Activated CD4-positive, CD25-positive, alpha-beta regulatory T cell treated with anti-CD3 and anti-CD28 coated beads, Interleukin-2, amount 50 U/mL, for 72 hours (primary cell): ENCODE data around the gene ZFHX2.

ENCODE experiments used
- DNase-seq: peaks from one replicate; pipeline ENCODE4 v3.0.0; 2021

ZFHX2 gene

DNA sequence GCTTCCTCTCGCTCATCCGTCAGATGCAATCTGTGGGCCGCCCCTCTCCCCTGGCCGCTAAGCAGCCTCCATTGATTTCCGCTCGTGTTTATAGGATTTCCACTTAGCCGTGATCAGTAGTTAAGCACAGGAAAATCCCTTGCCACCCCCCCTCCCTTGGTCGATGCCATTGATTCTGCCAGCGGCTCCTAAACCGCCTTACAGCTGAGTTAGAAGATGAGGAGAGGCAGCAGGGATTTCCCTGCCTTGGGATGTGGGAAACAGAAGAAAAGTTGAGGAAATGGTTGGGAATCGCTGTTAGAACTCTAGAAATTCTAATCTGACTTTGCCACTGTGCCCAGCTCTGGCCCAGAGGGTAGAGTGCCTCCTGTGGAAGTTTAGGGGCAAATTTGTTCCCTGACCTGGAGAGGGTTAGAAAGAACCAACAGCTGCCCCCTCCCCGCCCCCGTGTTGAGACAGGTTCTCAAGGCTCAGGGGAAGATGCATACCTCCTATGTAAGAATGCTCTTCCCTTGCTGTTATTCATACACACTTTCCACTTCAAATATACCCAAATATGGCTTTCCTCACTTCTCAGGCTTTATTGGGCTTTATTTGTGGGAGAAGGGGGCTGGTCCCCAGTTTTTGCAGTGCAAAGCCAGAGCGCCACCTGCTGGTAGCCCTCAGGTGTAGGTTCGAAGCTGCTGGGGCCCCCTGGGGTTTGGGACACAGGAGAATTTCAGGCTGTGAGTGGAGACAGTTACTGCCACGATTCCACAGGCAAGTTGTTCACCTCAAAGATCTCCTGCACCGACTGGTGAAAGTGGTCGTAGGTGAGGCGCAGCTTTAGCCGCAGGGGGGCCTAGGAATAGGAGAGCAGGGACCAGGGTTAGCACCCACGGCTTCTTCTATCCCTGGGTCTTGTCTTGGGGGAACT lies 7.7 kb upstream of the ZFHX2 start:
- DNase-seq = peak; percentile 70

DNA sequence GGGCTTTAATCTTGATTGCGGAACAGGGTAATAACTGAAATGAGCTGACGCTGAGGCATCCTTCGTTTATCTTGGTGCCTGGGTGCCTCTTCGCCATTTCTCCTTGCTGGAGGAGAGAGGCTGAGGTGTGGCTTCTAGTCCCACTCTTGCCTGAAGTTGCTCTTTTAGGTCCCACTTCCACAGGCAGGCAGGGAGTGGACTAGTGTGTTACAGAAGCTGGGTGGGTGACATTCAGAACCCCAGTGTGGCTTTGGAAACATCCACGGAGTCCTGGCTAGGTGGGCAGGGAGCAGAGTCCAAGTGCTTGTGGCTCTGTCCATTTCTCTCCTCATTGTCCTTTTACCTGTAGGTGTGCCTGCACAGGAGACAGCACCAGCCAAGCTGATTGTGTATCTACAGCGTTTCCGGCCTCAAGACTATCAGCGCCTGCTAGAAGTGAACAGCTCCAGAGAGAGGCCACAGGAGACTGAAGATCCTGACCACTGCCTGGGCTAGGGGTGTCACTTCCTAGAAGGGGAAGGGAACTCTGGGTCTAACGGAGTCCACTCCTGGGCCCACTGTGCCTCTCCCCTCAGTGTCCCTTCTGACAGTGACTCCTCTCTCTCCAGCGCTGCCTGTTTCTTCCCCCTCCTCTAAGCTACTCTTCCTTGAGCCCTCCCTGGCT lies 6.9 kb upstream of the ZFHX2 start:
- no peak for DNase-seq

DNA sequence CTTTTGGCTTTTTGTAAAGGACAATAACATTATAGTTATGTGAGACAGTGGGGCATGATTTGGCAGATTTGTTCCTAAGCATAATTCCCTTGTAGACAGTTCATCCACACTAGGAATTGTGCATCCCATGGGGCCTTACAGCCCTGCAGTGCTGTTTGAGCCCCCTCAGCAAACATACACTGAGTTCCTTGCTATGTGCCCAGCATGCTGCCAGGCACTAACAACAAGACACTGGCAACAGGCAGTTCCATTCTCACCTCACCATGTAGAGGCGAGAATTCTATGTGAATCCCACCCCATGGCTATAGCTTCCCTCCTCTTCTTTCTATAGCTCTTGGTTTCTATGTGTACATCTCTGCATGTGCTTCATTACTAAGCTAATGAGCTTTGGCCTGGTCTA lies 6.4 kb upstream of the ZFHX2 start:
- no peak for DNase-seq

DNA sequence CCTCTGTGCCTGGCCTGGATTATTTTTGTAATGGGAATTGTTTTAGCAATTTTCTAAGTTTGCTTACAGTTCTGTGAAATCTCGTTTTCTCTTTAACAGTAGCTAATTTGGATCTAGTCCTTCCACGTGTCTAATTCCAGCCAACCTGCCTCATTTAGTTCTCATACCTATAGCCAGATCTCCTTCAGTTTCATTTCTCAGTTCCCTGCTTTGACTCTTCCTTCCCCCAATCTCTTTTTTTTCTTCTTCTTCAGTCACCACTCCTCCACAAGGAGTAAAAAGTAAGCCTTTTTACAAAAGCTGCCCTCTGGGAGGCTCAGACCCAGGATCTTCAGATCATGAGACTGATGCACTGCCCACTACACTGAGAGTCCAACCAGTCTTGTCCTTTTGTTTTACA lies 6.0 kb upstream of the ZFHX2 start:
- DNase-seq = no peak

DNA sequence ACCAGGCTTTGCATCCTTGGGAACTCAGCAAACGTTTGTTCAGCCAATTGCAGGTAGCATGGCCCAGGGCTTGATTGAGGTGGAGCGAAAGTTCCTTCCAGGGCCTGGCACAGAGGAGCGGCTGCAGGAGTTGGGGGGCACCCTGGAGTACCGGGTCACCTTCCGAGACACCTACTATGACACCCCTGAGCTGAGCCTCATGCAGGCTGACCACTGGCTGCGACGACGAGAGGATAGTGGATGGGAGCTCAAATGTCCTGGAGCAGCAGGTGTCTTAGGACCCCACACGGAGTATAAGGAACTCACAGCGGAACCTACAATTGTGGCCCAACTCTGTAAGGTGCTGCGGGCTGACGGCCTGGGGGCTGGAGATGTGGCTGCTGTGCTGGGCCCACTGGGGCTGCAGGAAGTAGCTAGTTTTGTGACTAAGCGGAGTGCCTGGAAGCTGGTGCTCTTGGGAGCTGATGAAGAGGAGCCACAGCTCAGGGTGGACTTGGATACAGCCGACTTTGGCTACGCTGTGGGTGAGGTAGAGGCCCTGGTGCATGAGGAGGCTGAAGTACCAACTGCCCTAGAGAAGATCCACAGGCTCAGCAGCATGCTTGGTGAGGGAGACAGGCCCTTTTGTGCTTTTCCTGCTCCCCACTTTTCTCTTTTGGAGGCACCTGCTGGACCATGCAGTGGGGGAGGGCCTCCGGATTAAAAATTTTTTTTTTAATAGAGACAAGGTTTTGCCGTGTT lies 5.3 kb upstream of the ZFHX2 start:
- DNase-seq = no peak

DNA sequence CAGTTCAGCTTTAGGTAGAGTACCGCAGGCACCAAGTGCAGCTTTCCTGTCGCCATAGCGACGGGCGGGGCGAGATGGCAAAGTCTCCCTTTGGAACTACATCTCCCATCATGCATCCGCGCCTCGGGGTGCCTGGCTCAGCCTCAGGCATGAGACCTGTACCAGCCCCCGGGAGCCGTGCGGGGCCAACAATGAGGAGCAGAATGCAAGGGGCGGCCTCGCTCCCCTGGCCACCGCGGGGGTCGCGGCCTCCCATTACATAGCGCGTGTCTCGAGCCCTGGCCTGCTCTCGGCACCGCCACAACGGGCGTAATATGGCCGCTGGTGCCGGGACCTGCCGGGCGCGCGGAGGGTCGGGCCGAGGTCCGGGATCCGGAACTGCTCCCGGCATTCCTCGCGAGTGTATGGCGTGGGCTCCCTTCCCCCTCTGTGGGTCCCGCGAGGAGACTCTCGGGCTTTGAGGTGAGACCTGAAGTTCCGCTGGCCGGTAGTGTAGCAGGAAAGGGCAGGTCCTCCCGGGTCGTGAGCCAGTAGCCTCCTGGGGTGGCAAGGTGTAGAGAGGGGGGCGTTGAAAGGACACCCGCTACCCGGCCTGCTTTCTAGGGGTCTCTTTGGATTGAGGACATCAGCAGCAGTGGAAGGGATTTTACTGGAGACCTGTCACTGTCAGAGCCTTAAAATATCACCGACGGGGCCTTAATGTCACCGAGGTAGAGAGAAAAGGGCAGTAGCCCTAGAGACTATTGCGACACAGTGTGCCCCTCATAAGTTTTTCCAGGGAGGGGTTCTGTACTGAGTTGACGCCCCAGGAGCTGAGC lies 4.5 kb upstream of the ZFHX2 start, which contains the start of gene THTPA:
Gene THTPA, plus strand, starts transcription at position 390 of the 818 bp plus-strand sequence. CDS start 487 bp downstream, outside the sequence.
- peak; percentile 89 for DNase-seq

DNA sequence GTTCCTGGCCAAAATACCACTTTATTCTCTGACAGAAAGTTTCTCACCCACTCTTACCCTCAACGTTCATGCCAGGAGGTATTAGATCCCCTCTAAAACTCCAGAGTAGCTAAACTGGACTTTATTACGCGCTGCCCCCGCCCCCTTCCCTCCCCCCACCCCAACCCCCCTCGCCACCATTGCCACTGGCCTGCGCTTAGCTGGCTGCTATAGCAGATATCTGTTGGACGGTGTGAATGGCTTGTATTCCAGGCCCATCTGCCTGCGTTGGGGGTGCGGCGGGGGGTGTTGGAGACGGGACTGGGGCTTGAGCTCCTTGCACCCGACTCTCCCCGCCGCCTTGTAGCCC lies 3.9 kb upstream of the ZFHX2 start:
- DNase-seq = no peak

DNA sequence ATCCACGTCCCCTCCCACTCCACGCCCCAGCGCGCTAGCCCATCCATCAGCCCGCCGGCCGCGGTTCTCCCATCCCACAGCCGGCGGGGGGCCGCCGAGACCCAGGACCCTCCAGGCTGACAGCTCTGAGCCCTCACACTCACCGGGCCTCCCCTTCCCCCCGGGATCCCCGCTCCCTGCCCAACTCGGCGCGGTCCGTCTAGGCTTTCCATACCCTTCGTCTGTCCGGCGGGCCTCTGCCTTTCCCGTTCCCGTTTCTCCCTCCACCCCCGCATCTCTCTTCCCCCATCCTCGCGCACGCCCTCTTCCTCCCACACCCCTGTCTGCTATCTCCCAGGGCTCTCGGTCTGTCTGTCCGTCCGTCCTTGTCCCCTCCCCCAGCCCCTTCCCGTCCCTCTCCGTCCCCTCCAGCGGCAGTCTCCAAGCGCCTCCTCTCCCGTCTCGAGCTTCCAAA lies 726 bp downstream of the ZFHX2 start:
- no peak for DNase-seq

DNA sequence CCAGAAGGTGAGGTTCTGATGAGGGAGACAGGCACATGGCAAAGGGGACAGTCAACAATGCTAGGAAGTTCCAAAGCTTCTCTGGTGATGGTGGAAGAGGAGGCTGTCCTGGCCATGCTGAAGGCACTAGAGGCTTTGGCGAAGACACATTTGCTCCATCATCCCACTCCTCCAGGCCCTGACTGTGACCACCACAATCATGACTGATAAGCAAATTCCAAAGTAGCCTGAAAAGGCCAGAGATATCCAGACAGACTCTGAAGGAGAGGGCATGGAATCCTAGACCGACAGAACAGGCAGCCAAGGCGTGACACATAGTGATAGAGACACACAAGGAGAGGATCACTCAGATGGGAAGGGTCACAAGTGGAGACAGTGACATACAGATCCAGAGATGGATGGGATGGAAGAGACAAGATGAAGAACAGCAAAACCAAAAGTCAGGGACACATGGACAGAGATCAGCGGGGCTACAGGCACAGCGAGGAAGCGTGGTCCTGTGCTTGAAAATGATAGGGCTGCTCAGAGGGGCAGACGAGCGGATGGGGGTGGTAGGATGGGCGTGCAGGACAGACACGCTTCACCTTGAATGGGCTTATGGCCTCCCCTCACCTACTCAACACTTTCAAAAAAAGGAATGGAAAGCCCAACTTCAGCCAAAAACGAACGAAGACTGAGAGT lies 1.3 kb downstream of the ZFHX2 start:
- no peak for DNase-seq

DNA sequence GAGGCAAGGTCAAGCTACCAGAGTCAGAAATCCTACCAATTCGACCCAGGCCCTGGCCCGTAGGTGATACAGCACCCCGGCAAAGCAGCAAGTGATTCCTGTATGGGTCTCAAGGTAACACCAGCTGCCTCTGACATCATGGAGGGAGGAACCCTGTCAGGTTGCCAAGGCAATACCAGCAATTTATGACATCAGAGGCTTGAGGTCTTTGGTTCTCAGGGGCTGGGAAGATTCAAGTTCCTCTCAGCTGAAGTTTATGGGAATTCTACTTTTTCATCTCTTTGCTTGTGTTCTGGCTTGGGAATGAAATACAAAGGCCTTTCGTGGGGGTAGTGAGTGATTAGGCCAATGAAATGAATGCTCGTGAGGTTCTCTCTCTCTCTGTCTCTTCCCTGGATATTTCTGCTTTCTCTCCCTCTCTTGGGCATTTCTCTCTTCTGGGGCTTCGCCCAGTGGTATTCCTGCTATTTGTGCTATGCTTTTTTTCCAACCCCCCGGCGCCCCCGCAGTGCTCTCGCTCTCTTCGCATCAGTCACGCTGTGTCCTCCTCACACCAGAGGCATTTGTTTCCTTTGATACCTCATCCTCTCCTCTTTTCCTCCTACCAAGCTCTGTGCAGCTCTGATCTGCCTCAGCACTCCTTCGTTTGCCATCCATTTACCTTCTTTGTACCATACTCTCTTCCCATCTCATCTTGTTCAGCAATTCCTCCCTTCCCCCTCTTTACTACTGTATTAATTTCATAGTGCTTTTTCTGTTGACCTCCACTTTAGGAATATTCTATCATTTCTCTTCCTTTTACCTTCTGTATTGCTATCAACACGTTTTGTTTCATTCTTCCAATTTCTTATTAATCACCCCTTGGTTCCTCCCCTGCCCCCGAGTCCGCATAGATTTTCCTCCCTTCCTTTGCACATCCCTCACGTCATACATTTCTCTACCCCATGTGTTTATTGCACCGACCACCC lies 2.9 kb downstream of the ZFHX2 start:
- no peak for DNase-seq

DNA sequence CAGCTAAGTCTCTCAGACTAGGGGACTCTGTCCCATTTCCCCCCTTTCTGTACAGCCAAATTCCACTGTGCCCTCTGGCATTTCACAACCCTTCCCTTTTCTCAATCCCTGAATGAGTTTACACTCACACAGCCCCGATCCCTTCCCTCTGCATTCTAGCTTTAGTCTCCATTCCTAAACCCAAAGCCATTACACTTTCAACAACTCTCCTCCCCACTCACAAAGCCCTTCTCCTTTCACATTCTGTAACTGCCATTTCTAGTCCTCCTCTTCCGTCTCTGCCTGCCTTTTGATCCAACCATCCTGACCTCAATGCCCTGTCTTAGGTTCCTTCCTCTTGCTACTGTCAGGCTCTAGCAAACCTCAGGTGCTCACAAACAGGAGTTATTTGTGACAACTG lies 3.6 kb downstream of the ZFHX2 start:
- DNase-seq = no peak

DNA sequence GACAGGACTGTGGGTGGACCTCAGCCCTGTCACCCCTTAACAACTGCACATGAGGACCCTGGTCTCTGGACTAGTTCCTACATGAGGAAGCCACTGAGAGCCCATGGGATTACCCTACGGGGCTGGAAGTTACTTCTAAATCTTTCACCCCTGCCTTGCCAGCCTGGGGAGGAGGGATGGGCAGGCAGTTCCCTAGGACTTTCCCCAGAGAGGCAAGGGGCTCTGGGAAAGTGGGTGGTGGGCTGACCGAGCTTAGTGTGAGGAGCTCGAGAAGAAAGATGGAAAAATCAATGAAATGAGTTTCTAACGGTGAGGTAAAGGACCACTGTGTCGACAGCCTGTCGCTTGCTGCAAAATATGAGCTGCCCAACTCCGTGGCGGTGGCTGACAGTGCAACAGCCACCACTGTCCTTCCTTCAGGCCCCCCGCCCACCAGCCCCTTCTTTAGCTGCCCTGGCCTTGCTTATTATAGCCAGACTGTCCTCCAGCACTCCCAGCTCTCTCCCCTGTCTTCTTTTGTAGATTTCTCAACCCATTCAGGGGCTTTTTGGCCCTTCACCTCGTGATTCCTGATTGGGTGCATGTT lies 5.0 kb downstream of the ZFHX2 start:
- DNase-seq = no peak

DNA sequence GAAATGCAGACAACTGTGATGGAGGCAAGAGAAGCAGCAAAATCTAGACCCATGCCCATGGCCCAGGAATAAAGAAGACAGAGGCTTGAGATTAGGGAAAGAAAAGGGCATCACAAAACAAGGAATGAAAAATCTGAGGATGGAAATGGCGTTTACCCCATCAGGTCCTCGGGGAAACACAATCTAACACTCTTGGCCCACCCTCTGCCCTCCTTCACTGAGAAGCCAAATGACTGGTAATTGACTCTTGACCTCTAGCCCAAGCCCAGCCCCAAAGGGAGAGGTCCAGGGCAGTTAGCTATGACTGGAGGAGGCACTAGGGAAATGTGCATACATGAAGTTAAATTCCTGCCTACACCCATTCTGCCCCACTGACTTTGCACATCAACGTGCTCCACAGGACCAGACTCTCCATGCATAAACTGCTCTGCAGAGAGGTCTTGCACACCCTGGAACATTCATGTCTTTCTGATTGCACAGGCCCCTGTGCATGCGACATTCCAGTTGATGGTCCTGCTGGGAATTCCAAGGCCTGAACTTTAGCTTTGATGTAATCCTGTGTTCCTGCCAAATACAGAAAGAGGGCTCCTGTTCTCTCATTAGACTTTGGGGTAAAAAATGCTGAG lies 5.7 kb downstream of the ZFHX2 start:
- no peak for DNase-seq

DNA sequence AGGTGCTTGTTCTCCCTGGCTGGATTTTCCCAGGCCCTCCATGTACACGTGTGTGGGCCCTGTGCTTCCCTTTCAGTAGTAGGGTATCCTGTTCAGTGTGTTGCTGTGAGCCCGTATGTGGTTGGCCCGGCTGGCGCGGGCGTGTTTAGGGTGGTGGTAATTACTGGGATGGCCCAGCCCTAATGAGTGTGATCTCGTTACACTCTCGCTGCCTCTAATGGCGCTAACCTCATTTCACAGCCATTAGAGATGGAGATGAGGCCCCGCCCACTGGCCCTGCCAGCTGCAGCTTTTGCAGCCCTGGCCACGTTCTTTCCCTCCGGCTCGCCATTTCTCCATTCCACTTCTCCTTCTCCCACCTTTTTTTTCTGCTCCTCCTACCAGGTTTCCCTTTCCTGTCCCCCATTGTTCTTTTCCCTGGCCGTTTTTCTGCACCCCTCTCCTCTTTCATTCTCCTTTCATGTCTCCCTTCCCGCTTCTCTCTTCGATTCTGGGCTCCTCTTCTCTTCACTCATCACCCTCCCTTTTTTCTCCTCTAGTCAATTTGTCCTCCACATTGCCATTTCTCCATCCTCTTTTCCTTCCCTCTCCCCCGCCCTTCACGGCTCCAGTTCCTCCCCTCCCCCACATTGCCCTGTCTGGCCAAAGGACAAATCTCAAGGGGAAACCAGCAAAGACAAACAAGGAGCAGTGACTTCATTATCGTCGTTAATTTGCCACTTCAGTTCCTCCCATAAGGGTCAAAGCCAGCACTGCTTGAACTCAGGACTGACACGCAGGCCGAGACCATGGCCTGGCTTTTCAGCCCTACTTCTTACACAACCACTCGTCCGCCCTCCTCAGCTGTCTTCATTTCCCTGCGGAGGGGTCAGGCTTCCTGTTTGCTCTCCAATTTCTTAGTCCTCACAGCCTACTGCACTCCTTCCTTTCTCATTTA lies 6.8 kb downstream of the ZFHX2 start:
- no peak for DNase-seq

DNA sequence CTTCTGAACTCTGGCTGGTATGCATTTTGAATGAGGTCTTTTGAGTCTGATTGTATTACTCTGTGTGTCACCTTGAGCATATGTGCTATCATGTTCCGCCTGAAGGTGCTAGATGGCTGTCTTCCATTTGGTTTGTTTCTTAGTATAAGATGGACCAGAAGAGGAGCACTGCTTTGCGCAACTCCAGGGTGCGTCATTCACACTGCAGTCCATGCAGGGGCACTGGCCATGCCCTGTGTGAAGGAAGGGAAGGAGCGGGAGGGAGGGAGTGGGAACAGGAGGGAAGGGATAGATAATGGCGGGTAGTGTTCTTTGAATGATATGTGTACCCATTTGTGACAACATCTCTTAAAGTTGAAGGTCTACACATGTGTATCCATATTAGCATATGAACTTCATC lies 8.2 kb downstream of the ZFHX2 start:
- no peak for DNase-seq

DNA sequence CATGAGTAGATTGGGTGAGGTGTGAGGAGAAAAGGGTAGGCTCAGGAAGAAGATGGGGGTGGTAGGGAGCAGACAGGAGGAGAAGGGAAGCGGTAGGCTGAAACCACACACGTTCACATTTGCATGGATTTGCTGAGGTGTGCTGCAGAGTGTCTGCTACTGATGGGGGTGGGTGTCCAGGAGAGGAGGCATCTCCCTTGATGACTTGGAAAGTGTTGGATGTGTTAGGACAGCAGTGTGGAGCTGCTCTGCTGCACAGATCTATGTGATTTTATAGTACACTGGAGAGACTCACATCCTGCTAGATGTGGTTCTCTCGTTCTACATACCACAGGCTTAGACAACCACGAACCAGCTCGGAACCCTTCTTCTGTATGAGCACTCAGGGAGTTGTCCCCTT lies 9.3 kb downstream of the ZFHX2 start:
- DNase-seq = no peak

DNA sequence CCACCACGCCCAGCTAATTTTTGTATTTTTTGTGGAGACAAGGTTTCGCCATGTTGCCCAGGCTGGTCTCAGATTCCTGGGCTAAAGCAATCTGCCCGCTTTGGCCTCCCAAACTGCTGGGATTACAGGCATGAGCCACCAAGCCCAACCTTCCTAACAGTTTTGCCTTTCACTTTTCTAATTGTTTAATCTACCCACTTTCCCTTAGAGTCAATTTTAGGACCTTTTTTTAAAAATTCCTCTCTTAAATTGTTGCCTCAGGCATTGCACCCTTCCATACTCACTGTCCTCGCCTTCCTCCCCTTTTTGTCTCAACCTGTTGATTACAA lies 11.5 kb downstream of the ZFHX2 start:
- no peak for DNase-seq

DNA sequence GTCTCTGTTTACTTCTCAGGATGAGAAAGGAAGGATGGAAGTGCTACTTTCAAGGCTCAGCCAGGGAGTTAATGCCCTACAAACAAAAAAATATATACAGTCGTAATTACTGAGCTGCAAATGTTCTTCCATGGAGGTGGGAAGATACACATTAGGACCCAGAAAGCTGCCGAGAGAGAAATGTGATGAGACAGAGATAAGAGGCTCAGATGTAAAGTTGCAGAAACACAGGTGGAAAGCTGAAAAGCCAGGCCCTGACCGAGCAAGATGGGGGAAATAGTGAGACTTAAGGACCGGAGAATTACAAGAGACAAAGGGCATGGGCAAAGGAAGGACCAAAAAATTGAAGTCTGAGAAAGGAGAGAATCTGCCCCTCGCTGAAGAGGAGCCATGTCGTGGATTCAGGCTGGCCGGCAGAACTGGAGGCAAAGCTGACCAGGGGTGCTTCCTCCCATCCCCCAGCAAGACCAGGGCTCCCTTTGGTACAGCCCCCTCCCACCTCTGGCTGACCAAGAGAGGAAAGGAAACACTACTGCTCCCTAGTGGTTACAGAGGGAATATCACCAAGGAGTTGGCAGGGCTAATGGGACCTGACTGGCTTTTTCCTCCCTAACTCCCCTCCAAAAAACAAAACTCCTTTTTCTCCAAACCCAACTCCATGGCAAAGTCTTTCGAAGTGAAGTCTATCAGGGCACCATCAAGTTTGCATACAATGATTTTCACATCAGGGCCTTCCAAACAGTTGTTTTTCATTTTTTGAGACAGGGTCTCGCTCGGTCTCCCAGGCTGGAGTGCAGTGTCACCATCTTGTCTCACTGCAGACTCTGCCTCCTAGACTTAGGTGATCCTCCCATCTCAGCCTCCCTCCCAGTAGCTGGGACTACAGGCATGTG lies 12.1 kb downstream of the ZFHX2 start:
- DNase-seq = no peak
